B cell (primary cell): Measurements from ENCODE around the gene GFRA3. TPM values are rescaled to one million over a fixed set of nuclear protein-coding genes. Genes with fewer than 3 reads are reported as not detected.

Source experiments
- ATAC-seq: fragments of 200-7000 bp; cut with Tn5 transposase; one replicate; pipeline ENCODE4 v1.10.0; 2021; ENCODE audit warnings: low read depth, mild to moderate bottlenecking, moderate number of reproducible peaks, moderate library complexity
- CTCF ChIA-PET: fragments of 350-600 bp; sonication (Branson Sonifier 250); formaldehyde crosslinking; loops from one replicate; lab custom pipeline; 2021; ENCODE audit warnings: antibody characterized with exemption, inconsistent platforms; lab: Charles Lee
- POLR2A ChIA-PET: fragments of 350-600 bp; sonication (Branson Sonifier 250); formaldehyde crosslinking; loops from one replicate; lab custom pipeline; 2021; ENCODE audit warnings: antibody characterized with exemption; lab: Charles Lee
- DNase-seq: peaks from one replicate; pipeline ENCODE4 v3.0.0; 2013
- H2AFZ ChIP-seq: 2 replicates; pipeline ENCODE4 v1.6.1; 2012; ENCODE audit warnings: mild to moderate bottlenecking, low read depth, low read length; ENCODE audit not compliant: insufficient read depth, poor library complexity, severe bottlenecking
- H3K27ac ChIP-seq, 2 donors: 1 replicate in 1 of 2; 2 replicates in 1 of 2; pipeline ENCODE4 v1.5.1; 2012 to 2013; ENCODE audit warnings: low read length in 2 of 2, mild to moderate bottlenecking in 2 of 2, moderate library complexity in 1 of 2
- H3K27me3 ChIP-seq, 4 experiments: fragments of 200-600 bp in 1 of 4; sonication (generic) in 1 of 4; replicated peaks in 1 of 4; 1 replicate in 2 of 4; 2 replicates in 2 of 4; pipeline versions ENCODE4 v1.6.1 to v1.7.0; 2013 to 2016; ENCODE audit warnings: low read length in 3 of 4, mild to moderate bottlenecking in 2 of 4, mixed read lengths in 1 of 4, moderate library complexity in 1 of 4; ENCODE audit not compliant: insufficient read depth in 4 of 4, control insufficient read depth in 3 of 4; ENCODE audit errors: control extremely low read depth in 1 of 4
- H3K36me3 ChIP-seq, 2 experiments: replicated peaks in 1 of 2; 1 replicate in 1 of 2; 2 replicates in 1 of 2; pipeline versions ENCODE4 v1.6.1 to v1.7.1; 2013; ENCODE audit warnings: low read length in 1 of 2; ENCODE audit not compliant: insufficient read depth in 2 of 2, control insufficient read depth in 1 of 2; ENCODE audit errors: control extremely low read depth in 1 of 2, extremely low read depth in 1 of 2
- H3K4me1 ChIP-seq, 2 donors: fragments of 200-600 bp in 1 of 2; sonication (generic) in 1 of 2; 1 replicate in 1 of 2; 2 replicates in 1 of 2; pipeline versions ENCODE4 v1.5.1 to v1.6.1; 2013 to 2017; ENCODE audit warnings: low read length in 2 of 2; ENCODE audit not compliant: control insufficient read depth in 2 of 2, insufficient read depth in 2 of 2
- H3K4me2 ChIP-seq: replicated peaks from 2 replicates; pipeline ENCODE3; 2012; ENCODE audit warnings: mild to moderate bottlenecking, low read depth, low read length; ENCODE audit not compliant: poor library complexity, severe bottlenecking
- H3K4me3 ChIP-seq, 5 experiments: fragments of 200-600 bp in 1 of 5; sonication (generic) in 1 of 5; 1 replicate in 3 of 5; 2 replicates in 2 of 5; pipeline versions ENCODE4 v1.5.1 to v1.7.0; 2011 to 2016; ENCODE audit warnings: low read length in 4 of 5, mild to moderate bottlenecking in 4 of 5, low read depth in 2 of 5, control low read depth in 1 of 5, moderate library complexity in 1 of 5; ENCODE audit not compliant: insufficient read depth in 1 of 5; ENCODE audit errors: control extremely low read depth in 1 of 5, extremely low read depth in 1 of 5
- H3K79me2 ChIP-seq: fragments of 200-600 bp; sonication (generic); one replicate; pipeline ENCODE4 v1.6.0; 2016; ENCODE audit warnings: low read length; ENCODE audit not compliant: control insufficient read depth, insufficient read depth
- H3K9ac ChIP-seq: fragments of 200-600 bp; sonication (generic); 2 replicates; pipeline ENCODE4 v1.6.1; 2017; ENCODE audit warnings: mild to moderate bottlenecking, low read length, moderate library complexity
- H3K9me3 ChIP-seq, 3 donors: one replicate each; pipeline versions ENCODE4 v1.6.1 to v1.7.1; 2013; ENCODE audit warnings: low read length in 2 of 3; ENCODE audit not compliant: control insufficient read depth in 2 of 3, insufficient read depth in 1 of 3; ENCODE audit errors: control extremely low read depth in 1 of 3
- H4K20me1 ChIP-seq: 2 replicates; pipeline ENCODE4 v1.6.0; 2012; ENCODE audit warnings: mild to moderate bottlenecking, low read length; ENCODE audit not compliant: insufficient read depth, control insufficient read depth, poor library complexity, severe bottlenecking
- H3K27ac Mint-ChIP-seq: one replicate; pipeline ENCODE4 v1.8.0; 2021; ENCODE audit warnings: mixed read lengths
- H3K27me3 Mint-ChIP-seq: one replicate; pipeline ENCODE4 v1.8.0; 2021; ENCODE audit warnings: mixed read lengths
- H3K4me1 Mint-ChIP-seq: one replicate; pipeline ENCODE4 v1.8.0; 2021; ENCODE audit warnings: mixed read lengths
- H3K4me3 Mint-ChIP-seq: one replicate; pipeline ENCODE4 v1.8.0; 2021; ENCODE audit warnings: mixed read lengths
- H3K9me3 Mint-ChIP-seq: one replicate; pipeline ENCODE4 v1.8.0; 2022; ENCODE audit warnings: mixed read lengths; ENCODE audit not compliant: insufficient read depth
- EZH2 ChIP-seq: IDR thresholded peaks from 2 replicates; pipeline ENCODE4 v1.6.1; 2012; ENCODE audit warnings: borderline replicate concordance, low read depth, mild to moderate bottlenecking, moderate library complexity, low read length; ENCODE audit not compliant: insufficient read depth, poor library complexity, severe bottlenecking
- WGBS: methylation state at CpG from one replicate; pipeline ENCODE4 v1.1.5; 2013; ENCODE audit warnings: missing lambda C conversion rate; ENCODE audit not compliant: insufficient coverage; 5-methylcytosine and 5-hydroxymethylcytosine counted together
- intact Hi-C: fragments of 100-400 bp; cut with micrococcal nuclease; formaldehyde crosslinking; loops from one replicate; pipeline ENCODE4 v1.10.0; 2022
- polyA plus RNA-seq: library from polyadenylated mRNA; depleted of rRNA; stranded (reverse); fragments of >200 nt; gene quantifications from 2 replicates; pipeline ENCODE4 v1.2.3, GENCODE V29; 2012
- total RNA-seq, 2 donors: library from RNA; stranded (reverse); fragments of 120-200 nt in 1 of 2; gene quantifications; 1 replicate in 1 of 2; 2 replicates in 1 of 2; pipeline versions ENCODE4 v1.2.3 to v1.2.4, GENCODE V29; 2013 to 2022
- TF ChIP-seq, protein P1 (sequence below): fragments of 200-600 bp; IDR thresholded peaks from one replicate; pipeline ENCODE4 v1.8.0; 2022; ENCODE audit warnings: antibody characterized with exemption, mild to moderate bottlenecking

GFRA3 gene
- total and polyA plus RNA-seq, 2 donors (not counting 1 experiment from before 2014, with no cell fraction given): not detected

DNA sequence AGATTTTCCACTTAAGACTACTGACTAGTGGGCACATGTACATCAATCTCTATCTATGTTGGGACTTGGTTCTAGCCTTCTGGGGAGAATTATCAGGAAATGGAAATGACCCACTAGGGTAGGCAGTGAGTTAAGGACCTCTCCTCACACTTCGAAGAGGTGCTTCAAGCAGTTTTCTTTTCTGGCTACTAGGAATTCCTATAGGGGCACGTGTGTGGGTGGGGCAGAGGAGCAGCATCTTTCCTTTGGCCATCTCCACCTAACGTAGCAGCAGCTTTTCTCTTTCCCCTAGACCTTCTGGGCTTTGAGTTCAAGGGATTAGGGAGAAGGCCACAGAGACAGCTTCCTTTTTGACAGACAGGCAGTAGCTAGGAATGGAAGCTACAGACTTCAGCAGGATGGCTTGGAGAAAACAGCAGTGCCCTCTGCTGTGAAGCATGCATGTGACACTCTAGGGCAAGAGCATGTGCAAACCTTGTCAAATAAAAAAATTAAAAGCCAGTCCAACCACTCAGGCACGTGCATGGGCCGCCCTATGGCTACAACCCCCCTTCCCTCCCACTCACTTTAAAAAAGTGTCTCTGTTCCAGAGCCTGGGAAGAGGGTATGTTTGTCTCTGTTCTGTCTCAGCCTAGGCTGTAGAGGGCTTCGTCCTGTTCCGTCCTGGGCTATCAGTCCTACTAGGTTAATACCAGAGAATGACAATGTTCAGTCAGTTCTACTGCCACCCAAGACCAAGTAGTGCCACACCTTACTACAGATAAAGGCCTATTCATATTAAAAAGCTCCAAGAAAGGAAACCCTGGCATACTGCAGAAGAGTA lies 8.7 kb upstream of the GFRA3 start:
- intact Hi-C loops: no loop called here
- Mint-ChIP-seq H3K4me3 (no peak overlapping the region), H3K27me3 (no peaks in the 10 kb centered on the region), H3K9me3 (no peaks in the 10 kb centered on the region), H3K4me1 (peaks cover 1% of the 10 kb centered on the region), H3K27ac (no peak overlapping the region)
- Histone ChIP-seq H3K4me3 (no peak overlapping the region), H3K27ac (no peak overlapping the region), H3K4me1 (no peaks in the 10 kb centered on the region), H3K27me3 (no peaks in the 10 kb centered on the region), H3K4me2 (no peak overlapping the region), H2AFZ (no peak overlapping the region), H3K36me3 (no peaks in the 10 kb centered on the region), H3K9me3 (no peaks in the 10 kb centered on the region), H4K20me1 (no peaks in the 10 kb centered on the region), H3K9ac (no peak overlapping the region), H3K79me2 (no peaks in the 10 kb centered on the region)
- ChIA-PET POLR2A (no interaction called here), CTCF (no interaction called here)
- TF ChIP-seq EZH2: no peak
- TF ChIP-seq, protein P1, sequence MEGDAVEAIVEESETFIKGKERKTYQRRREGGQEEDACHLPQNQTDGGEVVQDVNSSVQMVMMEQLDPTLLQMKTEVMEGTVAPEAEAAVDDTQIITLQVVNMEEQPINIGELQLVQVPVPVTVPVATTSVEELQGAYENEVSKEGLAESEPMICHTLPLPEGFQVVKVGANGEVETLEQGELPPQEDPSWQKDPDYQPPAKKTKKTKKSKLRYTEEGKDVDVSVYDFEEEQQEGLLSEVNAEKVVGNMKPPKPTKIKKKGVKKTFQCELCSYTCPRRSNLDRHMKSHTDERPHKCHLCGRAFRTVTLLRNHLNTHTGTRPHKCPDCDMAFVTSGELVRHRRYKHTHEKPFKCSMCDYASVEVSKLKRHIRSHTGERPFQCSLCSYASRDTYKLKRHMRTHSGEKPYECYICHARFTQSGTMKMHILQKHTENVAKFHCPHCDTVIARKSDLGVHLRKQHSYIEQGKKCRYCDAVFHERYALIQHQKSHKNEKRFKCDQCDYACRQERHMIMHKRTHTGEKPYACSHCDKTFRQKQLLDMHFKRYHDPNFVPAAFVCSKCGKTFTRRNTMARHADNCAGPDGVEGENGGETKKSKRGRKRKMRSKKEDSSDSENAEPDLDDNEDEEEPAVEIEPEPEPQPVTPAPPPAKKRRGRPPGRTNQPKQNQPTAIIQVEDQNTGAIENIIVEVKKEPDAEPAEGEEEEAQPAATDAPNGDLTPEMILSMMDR: no peak
- DNase-seq: no peak
- ATAC-seq: no peak
- 100% methylated on average over 2 of the region's 7 CpGs for WGBS

DNA sequence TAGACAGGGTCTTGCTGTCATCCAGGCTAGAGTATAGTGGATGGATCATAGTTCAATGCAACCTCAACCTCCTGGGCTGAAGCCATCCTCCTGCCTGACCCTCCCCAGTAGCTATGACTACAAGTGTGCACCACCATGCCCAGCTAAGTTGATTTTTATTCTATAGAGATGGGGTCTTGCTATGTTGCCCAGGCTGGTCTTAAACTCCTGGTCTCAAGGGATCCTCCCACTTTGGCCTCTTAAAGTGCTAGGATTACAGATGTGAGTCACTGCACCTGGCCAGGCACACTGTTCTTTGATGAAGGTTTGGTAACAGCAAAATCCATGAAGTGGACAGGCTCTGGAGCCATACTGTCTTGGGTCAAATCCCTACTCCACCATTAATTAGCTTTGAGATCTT lies 6.5 kb upstream of the GFRA3 start:
- H3K4me3 ChIP-seq: no peak overlapping the region
- no peak overlapping the region for H3K27ac Mint-ChIP-seq
- ATAC-seq: no peak
- no peaks in the 10 kb centered on the region for H3K4me1 ChIP-seq
- no peaks in the 10 kb centered on the region for H3K9me3 ChIP-seq
- CTCF ChIA-PET: interaction anchor here (0.7 kb wide), 1 partner anchor 503 kb away, joined by 3 read pairs; no protein-coding TSS in a partner anchor
- DNase-seq: no peak
- no peaks in the 10 kb centered on the region for H3K9me3 Mint-ChIP-seq
- no peak overlapping the region for H3K4me3 Mint-ChIP-seq
- peaks cover 7% of the 10 kb centered on the region for H3K27me3 Mint-ChIP-seq
- no peaks in the 10 kb centered on the region for H3K79me2 ChIP-seq
- H3K4me2 ChIP-seq: no peak overlapping the region
- H3K36me3 ChIP-seq: no peaks in the 10 kb centered on the region
- POLR2A ChIA-PET: no interaction called here
- H3K27ac ChIP-seq: no peak overlapping the region
- no peaks in the 10 kb centered on the region for H3K27me3 ChIP-seq
- H3K9ac ChIP-seq: no peak overlapping the region
- no peak overlapping the region for H2AFZ ChIP-seq
- H3K4me1 Mint-ChIP-seq: no peaks in the 10 kb centered on the region
- TF ChIP-seq, protein P1: no peak
- TF ChIP-seq EZH2: no peak
- no peaks in the 10 kb centered on the region for H4K20me1 ChIP-seq
- intact Hi-C loops: no loop called here
